Muscle of leg (tissue), 16 donors: Measurements from ENCODE around the gene FASTKD1. TPM values are rescaled to one million over a fixed set of nuclear protein-coding genes. Genes with fewer than 3 reads are reported as not detected.
"Not testable (repeated sequence)": the region's sequence is repeated elsewhere in the genome, so short reads cannot be mapped to it uniquely, and the experiment has no call there.

ENCODE experiments used
- DNase-seq: peaks from one replicate; pipeline ENCODE4 v3.0.0; 2013
- H3K27ac ChIP-seq: one replicate; pipeline ENCODE4 v1.5.1; 2013; ENCODE audit warnings: mild to moderate bottlenecking, low read length, control low read depth
- H3K27me3 ChIP-seq: one replicate; pipeline ENCODE4 v1.6.1; 2013; ENCODE audit warnings: low read length; ENCODE audit not compliant: control insufficient read depth, insufficient read depth
- H3K36me3 ChIP-seq: one replicate; pipeline ENCODE4 v1.6.1; 2013; ENCODE audit warnings: low read length; ENCODE audit not compliant: control insufficient read depth, insufficient read depth
- H3K4me1 ChIP-seq: one replicate; pipeline ENCODE4 v1.6.1; 2013; ENCODE audit warnings: low read length; ENCODE audit not compliant: control insufficient read depth, insufficient read depth
- H3K4me3 ChIP-seq: one replicate; pipeline ENCODE4 v1.5.1; 2013; ENCODE audit warnings: low read length, control low read depth
- H3K9me3 ChIP-seq: replicated peaks from 2 replicates; pipeline ENCODE4 v1.6.1; 2013; ENCODE audit warnings: low read depth, low read length; ENCODE audit not compliant: control insufficient read depth
- WGBS: methylation state at CpG from one replicate; pipeline ENCODE4 v1.1.5; 2013; ENCODE audit warnings: missing lambda C conversion rate; ENCODE audit not compliant: insufficient coverage; 5-methylcytosine and 5-hydroxymethylcytosine counted together
- long read RNA-seq, 11 donors: transcript quantifications; one replicate each; lab custom pipeline, GENCODE V29; 2026
- polyA plus RNA-seq, 8 donors: library from polyadenylated mRNA; unstranded; fragments of 120-200 nt; gene quantifications; one replicate each; pipeline versions ENCODE4 v1.2.1 to v1.2.3, GENCODE V29; 2013; ENCODE audit warnings: inconsistent platforms in 1 of 8, low replicate concordance in 1 of 8; ENCODE audit not compliant: insufficient read length in 8 of 8, insufficient read depth in 1 of 8
- total RNA-seq: library from RNA; stranded (reverse); fragments of 120-200 nt; gene quantifications from one replicate; pipeline ENCODE4 v1.2.4, GENCODE V29; 2013

The FASTKD1 gene
- 24.6 TPM for total RNA-seq
- 10 to 100 TPM; 12.0 to 28.8 (median 20.0) TPM for polyA plus RNA-seq
- long read RNA-seq, donor 1, partial matches to known transcripts, result 26 of 47 reads
- long read RNA-seq, donor 1, other reads (novel, unspliced or antisense), result 20 of 47 reads
- long read RNA-seq, donor 2, result 0 reads
- long read RNA-seq, donor 3, partial matches to known transcripts, result 0 of 2 reads
- long read RNA-seq, donor 3, other reads (novel, unspliced or antisense), result 0 of 2 reads
- long read RNA-seq, donor 4, partial matches to known transcripts, result 0 of 2 reads
- long read RNA-seq, donor 4, other reads (novel, unspliced or antisense), result 0 of 2 reads
- long read RNA-seq, donor 5, partial matches to known transcripts, result 142 of 196 reads
- long read RNA-seq, donor 5, other reads (novel, unspliced or antisense), result 48 of 196 reads
- long read RNA-seq, donor 6, partial matches to known transcripts, result 0 of 3 reads
- long read RNA-seq, donor 6, other reads (novel, unspliced or antisense), result 0 of 3 reads
- long read RNA-seq, donor 7, partial matches to known transcripts, result 0 of 1 reads
- long read RNA-seq, donor 7, other reads (novel, unspliced or antisense), result 0 of 1 reads
- long read RNA-seq, donor 8, partial matches to known transcripts, result 0 of 3 reads
- long read RNA-seq, donor 8, other reads (novel, unspliced or antisense), result 0 of 3 reads
- long read RNA-seq, donor 9, partial matches to known transcripts, result 0 of 1 reads
- long read RNA-seq, donor 9, other reads (novel, unspliced or antisense), result 0 of 1 reads
- long read RNA-seq, donor 10, partial matches to known transcripts, result 0 of 1 reads
- long read RNA-seq, donor 10, other reads (novel, unspliced or antisense), result 0 of 1 reads
- long read RNA-seq, donor 11, partial matches to known transcripts, result 0 of 1 reads
- long read RNA-seq, donor 11, other reads (novel, unspliced or antisense), result 0 of 1 reads

- WGBS, result 1% methylated on average over 20 of the region's 33 CpGs
- no peaks in the 10 kb centered on the region for H3K27me3 ChIP-seq
- no peaks in the 10 kb centered on the region for H3K36me3 ChIP-seq
- peaks cover 3% of the 10 kb centered on the region for H3K4me1 ChIP-seq
- H3K9me3 ChIP-seq, result no peaks in the 10 kb centered on the region
- H3K4me3 ChIP-seq, result peak within 1 kb of the TSS; percentile 82
- peak; percentile 96 for DNase-seq
- H3K27ac ChIP-seq, result peak within 1 kb of the TSS; percentile 79
Measured at GRCh38 chr2:169573160-169573973, at the start of gene FASTKD1. Gene FASTKD1 (minus strand): TSS chr2:169573865. CDS start chr2:169572029, 1,836 bp downstream.

- H3K36me3 ChIP-seq, result peaks cover 22% of the 10 kb centered on the region
- no peak overlapping the region for H3K27ac ChIP-seq
- no peaks in the 10 kb centered on the region for H3K4me1 ChIP-seq
- no CpG with 5 or more reads among the region's 4 CpGs for WGBS
- no peak for DNase-seq
- no peak overlapping the region for H3K4me3 ChIP-seq
- H3K27me3 ChIP-seq, result no peaks in the 10 kb centered on the region
- H3K9me3 ChIP-seq, result no peaks in the 10 kb centered on the region
Measured at GRCh38 chr2:169623235-169623634, 49.6 kb upstream of the FASTKD1 start.

- no peaks in the 10 kb centered on the region for H3K27me3 ChIP-seq
- WGBS, result no CpG with 5 or more reads among the region's 1 CpG
- H3K27ac ChIP-seq, result no peak overlapping the region
- H3K4me3 ChIP-seq, result no peak overlapping the region
- peaks cover 16% of the 10 kb centered on the region for H3K36me3 ChIP-seq
- DNase-seq, result no peak
- no peaks in the 10 kb centered on the region for H3K4me1 ChIP-seq
- H3K9me3 ChIP-seq, result peaks cover 8% of the 10 kb centered on the region
Measured at GRCh38 chr2:169620509-169620908, 46.8 kb upstream of the FASTKD1 start.

GRCh38 chr2:169619946-169620345 lies 46.3 kb upstream of the FASTKD1 start:
- Histone ChIP-seq H3K4me1 (no peaks in the 10 kb centered on the region), H3K27ac (no peak overlapping the region), H3K36me3 (peaks cover 21% of the 10 kb centered on the region), H3K27me3 (no peaks in the 10 kb centered on the region), H3K4me3 (no peak overlapping the region), H3K9me3 (peaks cover 8% of the 10 kb centered on the region)
- DNase-seq, result no peak
- WGBS, result no CpG with 5 or more reads among the region's 3 CpGs

DNA sequence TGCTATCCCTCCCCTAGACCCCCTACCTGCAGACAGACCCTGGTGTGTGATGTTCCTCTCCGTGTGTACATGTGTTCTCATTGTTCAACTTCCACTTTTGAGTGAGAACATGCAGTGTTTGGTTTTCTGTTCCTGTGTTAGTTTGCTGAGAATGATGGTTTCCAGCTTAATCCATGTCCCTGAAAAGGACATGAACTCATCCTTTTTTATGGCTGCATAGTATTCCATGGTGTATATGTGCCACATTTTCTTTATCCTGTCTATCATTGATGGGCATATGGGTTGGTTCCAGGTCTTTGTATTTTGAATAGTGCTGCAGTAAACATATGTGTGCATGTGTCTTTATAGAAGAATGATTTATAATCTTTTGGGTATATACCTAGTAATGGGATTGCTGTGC lies 42.3 kb upstream of the FASTKD1 start:
- H3K4me3 ChIP-seq, DNase-seq, H3K4me1 ChIP-seq, H3K27me3 ChIP-seq, H3K27ac ChIP-seq: not testable (repeated sequence)
- H3K9me3 ChIP-seq, result peaks cover 11% of the 10 kb centered on the region
- WGBS, result no CpG with 5 or more reads among the region's 1 CpG
- H3K36me3 ChIP-seq, result peaks cover 25% of the 10 kb centered on the region

DNA sequence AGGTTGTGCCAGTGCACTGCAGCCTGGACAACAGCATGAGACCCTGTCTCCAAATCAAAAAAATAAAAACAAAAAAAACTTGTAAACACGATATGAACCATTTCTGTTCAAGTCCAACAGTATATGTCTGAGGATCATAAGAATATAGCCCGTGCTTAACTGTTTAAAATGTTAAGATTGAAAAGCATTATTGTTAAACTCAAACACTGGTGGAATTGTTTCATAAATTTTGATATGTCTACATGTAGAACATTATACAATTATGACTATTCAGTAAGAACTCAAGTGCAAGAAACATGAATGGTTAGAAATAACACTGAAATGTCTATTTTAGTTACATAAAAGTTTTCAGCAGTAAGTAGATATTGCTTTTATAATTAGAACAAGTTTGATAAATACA lies 40.2 kb upstream of the FASTKD1 start:
- peaks cover 34% of the 10 kb centered on the region for H3K36me3 ChIP-seq
- H3K27me3 ChIP-seq, result no peaks in the 10 kb centered on the region
- DNase-seq, result no peak

DNA sequence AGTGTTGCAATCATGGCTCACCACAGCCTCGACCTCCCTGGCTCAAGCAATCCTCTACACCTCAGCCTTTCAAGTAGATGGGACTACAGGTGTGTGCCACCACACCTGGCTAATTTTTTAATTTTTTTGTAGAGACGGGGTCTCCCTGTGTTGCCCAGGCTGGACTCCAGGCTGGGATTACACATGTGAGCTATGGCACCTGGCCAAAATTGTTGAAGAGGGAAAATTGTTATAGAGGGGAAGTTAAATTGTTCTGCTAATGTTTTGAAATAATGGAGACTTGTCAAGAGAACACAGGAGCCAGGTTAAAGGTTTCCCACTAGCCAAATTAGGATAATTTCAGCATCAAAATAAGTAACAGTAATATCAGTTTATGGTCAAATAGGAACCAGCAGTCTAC lies 35.6 kb upstream of the FASTKD1 start:
- 92% methylated on average over 2 of the region's 2 CpGs for WGBS
- Histone ChIP-seq H3K4me1 (no peaks in the 10 kb centered on the region), H3K27me3 (no peaks in the 10 kb centered on the region), H3K36me3 (peaks cover 39% of the 10 kb centered on the region), H3K27ac (no peak overlapping the region), H3K9me3 (peaks cover 3% of the 10 kb centered on the region), H3K4me3 (no peak overlapping the region)
- DNase-seq, result no peak

More for the DNA sequence above, 40.2 kb upstream of the FASTKD1 start:
- no CpG with 5 or more reads among the region's 2 CpGs for WGBS
- Histone ChIP-seq H3K4me3 (no peak overlapping the region), H3K4me1 (no peaks in the 10 kb centered on the region), H3K27ac (no peak overlapping the region), H3K9me3 (peaks cover 11% of the 10 kb centered on the region)

GRCh38 chr2:169599568-169599967 lies 25.9 kb upstream of the FASTKD1 start:
- Histone ChIP-seq H3K27ac (no peak overlapping the region), H3K27me3 (no peaks in the 10 kb centered on the region)
- no peak for DNase-seq

GRCh38 chr2:169598982-169599381 lies 25.3 kb upstream of the FASTKD1 start:
- DNase-seq, result no peak
- Histone ChIP-seq H3K4me3 (no peak overlapping the region), H3K9me3 (no peaks in the 10 kb centered on the region), H3K36me3 (peaks cover 2% of the 10 kb centered on the region), H3K4me1 (no peaks in the 10 kb centered on the region), H3K27me3 (no peaks in the 10 kb centered on the region), H3K27ac (no peak overlapping the region)
- WGBS, result no CpG with 5 or more reads among the region's 2 CpGs

More at GRCh38 chr2:169599568-169599967, 25.9 kb upstream of the FASTKD1 start:
- Histone ChIP-seq H3K9me3 (no peaks in the 10 kb centered on the region), H3K36me3 (peaks cover 8% of the 10 kb centered on the region), H3K4me3 (no peak overlapping the region), H3K4me1 (no peaks in the 10 kb centered on the region)
